HCT116 (cell line): Measurements from ENCODE around the gene MPV17L.

Experiments used
- CEBPB ChIP-seq: IDR thresholded peaks from 2 replicates; pipeline ENCODE4 v1.6.1; 2012; ENCODE audit warnings: low read depth
- EGR1 ChIP-seq: IDR thresholded peaks from 2 replicates; pipeline ENCODE4 v1.6.1; 2012; ENCODE audit warnings: low read depth
- EZH2 ChIP-seq: fragments of 200-600 bp; sonication (generic); IDR thresholded peaks from 2 replicates; pipeline ENCODE4 v1.6.1; 2017; ENCODE audit warnings: antibody characterized with exemption, mixed run types
- EZH2phosphoT487 ChIP-seq: fragments of 200-600 bp; IDR thresholded peaks from 2 replicates; pipeline ENCODE4 v1.6.1; 2018; ENCODE audit warnings: antibody characterized with exemption, borderline replicate concordance
- JUND ChIP-seq: IDR thresholded peaks from 2 replicates; pipeline ENCODE4 v1.6.1; 2012
- POLR2A ChIP-seq: IDR thresholded peaks from 2 replicates; pipeline ENCODE4 v1.7.0; 2011; ENCODE audit warnings: borderline replicate concordance; ENCODE audit not compliant: insufficient read depth, insufficient read length; ENCODE audit errors: extremely low read depth
- POLR2AphosphoS5 ChIP-seq: IDR thresholded peaks from 2 replicates; pipeline ENCODE4 v1.6.1; 2011; ENCODE audit warnings: mild to moderate bottlenecking, low read depth, low read length, moderate library complexity
- TCF7L2 ChIP-seq: IDR thresholded peaks from 2 replicates; pipeline ENCODE4 v1.7.0; 2011; ENCODE audit warnings: borderline replicate concordance, inconsistent platforms; ENCODE audit not compliant: insufficient read depth, insufficient read length; ENCODE audit errors: extremely low read depth
- ZNF274 ChIP-seq: fragments of 200-500 bp; sonication (Bioruptor generic); IDR thresholded peaks from 2 replicates; pipeline ENCODE4 v1.6.1; 2014; ENCODE audit warnings: mild to moderate bottlenecking, low read depth, low read length, inconsistent platforms
- TF ChIP-seq, protein P1 (sequence below), 3 experiments: fragments of 200-600 bp in 1 of 3; sonication (generic) in 1 of 3; IDR thresholded peaks in 2 of 3; conservative IDR thresholded peaks in 1 of 3; 2 replicates each; pipeline ENCODE4 v1.5.1; 2012 to 2017; ENCODE audit warnings: low read depth in 2 of 3, low read length in 2 of 3, antibody characterized with exemption in 1 of 3, borderline replicate concordance in 1 of 3, control low read depth in 1 of 3, mild to moderate bottlenecking in 1 of 3, mixed read lengths in 1 of 3, mixed run types in 1 of 3, moderate library complexity in 1 of 3; ENCODE audit not compliant: insufficient read depth in 1 of 3
- TF ChIP-seq, protein P2 (sequence below): IDR thresholded peaks from 2 replicates; pipeline ENCODE4 v1.6.1; 2011; ENCODE audit warnings: mild to moderate bottlenecking, low read length, moderate library complexity; ENCODE audit not compliant: insufficient replicate concordance; ENCODE audit errors: extremely low read depth

DNA sequence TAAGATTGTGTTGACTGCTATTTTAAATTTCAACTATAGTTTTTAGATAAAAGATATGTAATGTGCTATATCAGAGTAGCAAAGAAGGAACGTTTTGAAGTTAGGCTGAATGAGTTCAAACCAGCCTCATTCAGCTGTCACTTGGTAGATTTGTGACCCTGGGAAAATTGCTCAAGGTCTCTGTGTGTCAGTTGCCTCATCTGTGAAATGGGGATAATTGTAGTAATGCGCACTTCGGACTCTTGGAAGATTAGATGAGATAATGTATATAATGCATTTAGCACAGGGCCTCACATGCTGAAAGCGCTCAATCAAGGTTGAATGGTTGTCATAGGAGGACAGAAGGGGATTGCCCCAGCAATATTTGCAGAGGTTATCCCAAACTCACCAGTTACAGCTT lies 43.5 kb downstream of the MPV17L start:
- TF ChIP-seq POLR2AphosphoS5 (no peak), ZNF274 (no peak), POLR2A (no peak), EGR1 (no peak), EZH2 (no peak), TCF7L2 (no peak), EZH2phosphoT487 (no peak), CEBPB (no peak), JUND (no peak)
- TF ChIP-seq, protein P1, sequence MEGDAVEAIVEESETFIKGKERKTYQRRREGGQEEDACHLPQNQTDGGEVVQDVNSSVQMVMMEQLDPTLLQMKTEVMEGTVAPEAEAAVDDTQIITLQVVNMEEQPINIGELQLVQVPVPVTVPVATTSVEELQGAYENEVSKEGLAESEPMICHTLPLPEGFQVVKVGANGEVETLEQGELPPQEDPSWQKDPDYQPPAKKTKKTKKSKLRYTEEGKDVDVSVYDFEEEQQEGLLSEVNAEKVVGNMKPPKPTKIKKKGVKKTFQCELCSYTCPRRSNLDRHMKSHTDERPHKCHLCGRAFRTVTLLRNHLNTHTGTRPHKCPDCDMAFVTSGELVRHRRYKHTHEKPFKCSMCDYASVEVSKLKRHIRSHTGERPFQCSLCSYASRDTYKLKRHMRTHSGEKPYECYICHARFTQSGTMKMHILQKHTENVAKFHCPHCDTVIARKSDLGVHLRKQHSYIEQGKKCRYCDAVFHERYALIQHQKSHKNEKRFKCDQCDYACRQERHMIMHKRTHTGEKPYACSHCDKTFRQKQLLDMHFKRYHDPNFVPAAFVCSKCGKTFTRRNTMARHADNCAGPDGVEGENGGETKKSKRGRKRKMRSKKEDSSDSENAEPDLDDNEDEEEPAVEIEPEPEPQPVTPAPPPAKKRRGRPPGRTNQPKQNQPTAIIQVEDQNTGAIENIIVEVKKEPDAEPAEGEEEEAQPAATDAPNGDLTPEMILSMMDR (IDR thresholded peaks at IDR 0.05 in 2 of 3, conservative IDR thresholded peaks at IDR 0.05 in 1 of 3; ENCODE audit: borderline replicate concordance in 1 of 3, insufficient read depth in 1 of 3, low read depth in 2 of 3, low read length in 2 of 3), result no peak
- TF ChIP-seq, protein P2, sequence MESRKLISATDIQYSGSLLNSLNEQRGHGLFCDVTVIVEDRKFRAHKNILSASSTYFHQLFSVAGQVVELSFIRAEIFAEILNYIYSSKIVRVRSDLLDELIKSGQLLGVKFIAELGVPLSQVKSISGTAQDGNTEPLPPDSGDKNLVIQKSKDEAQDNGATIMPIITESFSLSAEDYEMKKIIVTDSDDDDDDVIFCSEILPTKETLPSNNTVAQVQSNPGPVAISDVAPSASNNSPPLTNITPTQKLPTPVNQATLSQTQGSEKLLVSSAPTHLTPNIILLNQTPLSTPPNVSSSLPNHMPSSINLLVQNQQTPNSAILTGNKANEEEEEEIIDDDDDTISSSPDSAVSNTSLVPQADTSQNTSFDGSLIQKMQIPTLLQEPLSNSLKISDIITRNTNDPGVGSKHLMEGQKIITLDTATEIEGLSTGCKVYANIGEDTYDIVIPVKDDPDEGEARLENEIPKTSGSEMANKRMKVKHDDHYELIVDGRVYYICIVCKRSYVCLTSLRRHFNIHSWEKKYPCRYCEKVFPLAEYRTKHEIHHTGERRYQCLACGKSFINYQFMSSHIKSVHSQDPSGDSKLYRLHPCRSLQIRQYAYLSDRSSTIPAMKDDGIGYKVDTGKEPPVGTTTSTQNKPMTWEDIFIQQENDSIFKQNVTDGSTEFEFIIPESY, result no peak
